Endometrium (tissue), 2 donors: Measurements from ENCODE around the gene TUBA1A.
"Not testable (repeated sequence)": the region's sequence is repeated elsewhere in the genome, so short reads cannot be mapped to it uniquely, and the experiment has no call there.

Experiments
- FAIRE-seq: peaks from 2 replicates; lab custom pipeline; 2012; peaks lifted over from hg19 to GRCh38; lab: Jason Lieb, UNC
- donor health status: control.
- donor health status: control.

TUBA1A gene

GRCh38 chr12:49146406-49146805 lies 42.5 kb downstream of the TUBA1A start:
- FAIRE-seq, result no peak

GRCh38 chr12:49144384-49144783 lies 44.5 kb downstream of the TUBA1A start:
- FAIRE-seq, result no peak

- FAIRE-seq, result no peak
Measured at GRCh38 chr12:49138999-49139398, 49.9 kb downstream of the TUBA1A start.

- no peak for FAIRE-seq
Measured at GRCh38 chr12:49138587-49138986, 50.3 kb downstream of the TUBA1A start.

GRCh38 chr12:49137476-49137875 lies 51.4 kb downstream of the TUBA1A start:
- no peak for FAIRE-seq

- FAIRE-seq, result not testable (repeated sequence)
Measured at GRCh38 chr12:49136997-49137396, 51.9 kb downstream of the TUBA1A start.
